ENCODE data around the gene ANKRD27. TPM values are rescaled to one million over a fixed set of nuclear protein-coding genes. Genes with fewer than 3 reads are reported as not detected.

ANKRD27 gene
- total and polyA plus RNA-seq, 10 of the 15 experiments (the other 5 are each of a cell fraction or from before 2014, with no cell fraction given) = 2.8 to 49.9 (median 28.5) TPM

DNA sequence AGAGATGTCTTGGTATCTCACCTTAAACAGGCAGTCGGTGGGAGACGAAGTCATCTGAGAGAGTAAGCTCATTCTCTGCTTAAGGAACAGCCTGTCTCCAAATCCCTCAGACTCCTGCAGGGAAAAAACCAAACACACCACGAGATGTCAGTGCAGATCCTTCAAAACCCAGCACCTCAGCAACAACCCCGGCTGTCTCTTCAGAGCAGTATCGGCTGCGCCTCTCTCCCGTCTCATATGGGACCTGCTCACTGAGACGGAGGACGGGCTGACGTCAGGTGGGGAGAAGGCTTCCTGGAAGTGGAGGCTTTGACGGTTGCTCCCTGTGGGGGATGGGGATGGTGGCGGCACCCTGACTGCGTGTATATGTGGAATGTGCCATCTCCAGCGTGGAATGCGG is 43.6 kb downstream of the ANKRD27 start (continued):
- TF ChIP-seq, protein P1, sequence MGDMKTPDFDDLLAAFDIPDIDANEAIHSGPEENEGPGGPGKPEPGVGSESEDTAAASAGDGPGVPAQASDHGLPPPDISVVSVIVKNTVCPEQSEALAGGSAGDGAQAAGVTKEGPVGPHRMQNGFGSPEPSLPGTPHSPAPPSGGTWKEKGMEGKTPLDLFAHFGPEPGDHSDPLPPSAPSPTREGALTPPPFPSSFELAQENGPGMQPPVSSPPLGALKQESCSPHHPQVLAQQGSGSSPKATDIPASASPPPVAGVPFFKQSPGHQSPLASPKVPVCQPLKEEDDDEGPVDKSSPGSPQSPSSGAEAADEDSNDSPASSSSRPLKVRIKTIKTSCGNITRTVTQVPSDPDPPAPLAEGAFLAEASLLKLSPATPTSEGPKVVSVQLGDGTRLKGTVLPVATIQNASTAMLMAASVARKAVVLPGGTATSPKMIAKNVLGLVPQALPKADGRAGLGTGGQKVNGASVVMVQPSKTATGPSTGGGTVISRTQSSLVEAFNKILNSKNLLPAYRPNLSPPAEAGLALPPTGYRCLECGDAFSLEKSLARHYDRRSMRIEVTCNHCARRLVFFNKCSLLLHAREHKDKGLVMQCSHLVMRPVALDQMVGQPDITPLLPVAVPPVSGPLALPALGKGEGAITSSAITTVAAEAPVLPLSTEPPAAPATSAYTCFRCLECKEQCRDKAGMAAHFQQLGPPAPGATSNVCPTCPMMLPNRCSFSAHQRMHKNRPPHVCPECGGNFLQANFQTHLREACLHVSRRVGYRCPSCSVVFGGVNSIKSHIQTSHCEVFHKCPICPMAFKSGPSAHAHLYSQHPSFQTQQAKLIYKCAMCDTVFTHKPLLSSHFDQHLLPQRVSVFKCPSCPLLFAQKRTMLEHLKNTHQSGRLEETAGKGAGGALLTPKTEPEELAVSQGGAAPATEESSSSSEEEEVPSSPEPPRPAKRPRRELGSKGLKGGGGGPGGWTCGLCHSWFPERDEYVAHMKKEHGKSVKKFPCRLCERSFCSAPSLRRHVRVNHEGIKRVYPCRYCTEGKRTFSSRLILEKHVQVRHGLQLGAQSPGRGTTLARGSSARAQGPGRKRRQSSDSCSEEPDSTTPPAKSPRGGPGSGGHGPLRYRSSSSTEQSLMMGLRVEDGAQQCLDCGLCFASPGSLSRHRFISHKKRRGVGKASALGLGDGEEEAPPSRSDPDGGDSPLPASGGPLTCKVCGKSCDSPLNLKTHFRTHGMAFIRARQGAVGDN (IDR thresholded peaks at IDR 0.05) = no peak
- TF ChIP-seq ZNF207 (IDR thresholded peaks at IDR 0.05; ENCODE audit: borderline replicate concordance) (no peak), DPF2 (IDR thresholded peaks at IDR 0.05) (no peak), ZZZ3 (IDR thresholded peaks at IDR 0.05; ENCODE audit: control insufficient read depth, insufficient read length, low read depth) (no peak), PML (IDR thresholded peaks at IDR 0.05; ENCODE audit: low read length) (no peak), STAT3 (IDR thresholded peaks at IDR 0.05; ENCODE audit: low read depth, low read length) (no peak)

DNA sequence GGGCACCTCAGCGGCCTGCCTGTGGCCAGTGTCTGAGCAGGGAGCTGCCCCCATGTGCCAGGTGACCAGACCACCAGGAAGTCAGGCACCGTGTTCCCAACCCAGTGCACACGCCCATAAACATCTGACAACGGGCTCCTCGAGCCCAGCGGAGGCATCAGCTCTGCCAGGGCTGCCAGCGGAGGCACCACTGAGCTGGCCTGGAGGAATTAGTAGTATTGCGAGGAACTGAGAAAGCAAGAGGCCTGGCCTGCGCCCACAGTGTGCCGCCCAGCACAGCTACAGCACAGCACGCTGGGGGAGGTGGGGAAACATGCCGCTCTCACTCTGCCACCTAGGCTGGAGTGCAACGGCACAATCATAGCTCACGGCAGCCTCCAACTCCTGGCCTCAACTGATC is 44.6 kb downstream of the ANKRD27 start:
- Histone ChIP-seq H3K36me3 (ENCODE audit: control insufficient read depth in 2 of 2, insufficient read depth in 2 of 2, low read length in 1 of 2) (peaks cover 6 to 7% of the 10 kb centered on the region in 2 experiments), H2AFZ (ENCODE audit: control insufficient read depth, low read depth, low read length) (no peak overlapping the region), H3K4me1 (ENCODE audit: control insufficient read depth, insufficient read depth, low read length) (no peaks in the 10 kb centered on the region), H3K9me3 (replicated peaks; ENCODE audit: control insufficient read depth, insufficient read depth, low read length) (no peaks in the 10 kb centered on the region), H4K20me1 (ENCODE audit: control insufficient read depth, insufficient read depth) (no peaks in the 10 kb centered on the region), H3K4me2 (ENCODE audit: control insufficient read depth, insufficient read depth) (no peak overlapping the region), H3K27ac (ENCODE audit: control insufficient read depth, insufficient read depth) (no peak overlapping the region), H3K79me2 (ENCODE audit: control insufficient read depth, insufficient read depth, low read length) (no peaks in the 10 kb centered on the region), H3K4me3 (no peak overlapping the region), H3K9ac (ENCODE audit: control insufficient read depth, insufficient read depth, low read length) (no peak overlapping the region), H3K27me3 (replicated peaks in 1 of 2; ENCODE audit: control insufficient read depth in 2 of 2, insufficient read depth in 2 of 2, low read length in 1 of 2) (no peaks in the 10 kb centered on the region)
- SMC1A ChIA-PET (ENCODE audit: uncharacterized antibody, unreplicated experiment) = no interaction called here
- RAD21 ChIA-PET (ENCODE audit: unreplicated experiment) = no interaction called here
- intact Hi-C loops (cut with micrococcal nuclease; ENCODE audit: unreplicated experiment) (no loop called here), in situ Hi-C loops (cut with MboI) (no loop called here)
- CTCF ChIA-PET = interaction anchor here (0.6 kb wide), 1 partner anchor 334 kb away, joined by 5 read pairs; no protein-coding TSS in a partner anchor
- DNase-seq (ENCODE audit: low read depth, low spot score) (no peak), ATAC-seq (no peak), FAIRE-seq (no peak)
- no peak for TF ChIP-seq YY1 (IDR thresholded peaks at IDR 0.05; ENCODE audit: low read depth, low read length)
- no peak for TF ChIP-seq POLR2AphosphoS5 (IDR thresholded peaks at IDR 0.05; ENCODE audit: low read length)
- TF ChIP-seq CHD2 (IDR thresholded peaks at IDR 0.05; ENCODE audit: borderline replicate concordance, low read depth, low read length) = no peak
- TF ChIP-seq JUNB (IDR thresholded peaks at IDR 0.05) = no peak
- no peak for TF ChIP-seq PML (IDR thresholded peaks at IDR 0.05; ENCODE audit: low read length)
- no peak for TF ChIP-seq DPF2 (IDR thresholded peaks at IDR 0.05)
- no peak for TF ChIP-seq MXI1 (IDR thresholded peaks at IDR 0.05; ENCODE audit: low read depth, low read length)
- TF ChIP-seq NR2C1 (IDR thresholded peaks at IDR 0.05) = no peak
- no TSS peak for BruUV-seq (replicated peaks)
- POLR2A ChIA-PET = no interaction called here
- 85% methylated on average over 13 of the region's 14 CpGs for WGBS (ENCODE audit: insufficient coverage, insufficient replicate concordance, low lambda C conversion rate, missing lambda C conversion rate)

Data from GM12878 (cell line).